ENCODE results near the gene ORC5. TPM values are rescaled to one million over a fixed set of nuclear protein-coding genes. Genes with fewer than 3 reads are reported as not detected.

ORC5 gene
- polyA plus RNA-seq, 1 donor (not counting 4 experiments of a cell fraction or from before 2014, with no cell fraction given), result 17.9 TPM

DNA sequence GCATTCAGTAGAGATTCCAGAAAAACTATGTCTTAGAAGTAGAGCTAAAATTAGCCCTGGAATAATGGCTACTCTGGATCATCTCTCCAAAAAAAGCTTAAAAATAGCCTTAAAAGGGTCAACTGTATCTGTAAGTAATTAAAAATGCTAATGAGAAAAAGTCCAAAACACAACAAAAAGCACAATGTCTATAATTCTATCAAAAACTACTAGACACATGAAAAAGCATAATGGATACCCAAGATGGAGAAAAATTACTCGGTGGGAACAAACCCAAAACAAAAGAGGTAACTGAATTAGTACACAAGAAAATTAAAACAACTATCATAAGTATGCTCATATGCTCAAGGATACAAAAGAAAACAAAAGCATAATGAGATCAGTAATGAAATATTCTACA is 15.4 kb downstream of the ORC5 start:
- Histone ChIP-seq H3K9me1 (ENCODE audit: control insufficient read depth, extremely low read depth, insufficient read depth, low read length) (no peaks in the 10 kb centered on the region), H3K4me2 (ENCODE audit: control insufficient read depth, extremely low read depth, insufficient read depth, low read depth, low read length) (no peak overlapping the region), H3K79me2 (ENCODE audit: control insufficient read depth, insufficient read depth, low read length) (no peaks in the 10 kb centered on the region), H3K36me3 (ENCODE audit: control insufficient read depth in 2 of 2, extremely low read depth in 1 of 2, insufficient read depth in 2 of 2, low read length in 2 of 2) (peaks cover 3 to 11% of the 10 kb centered on the region in 2 experiments), H2AFZ (ENCODE audit: control insufficient read depth, low read length) (no peak overlapping the region), H4K20me1 (ENCODE audit: control insufficient read depth, extremely low read depth, insufficient read depth, low read length) (no peaks in the 10 kb centered on the region), H3K9ac (ENCODE audit: control insufficient read depth, extremely low read depth, insufficient read depth, low read length) (no peak overlapping the region), H3K4me1 (ENCODE audit: control insufficient read depth, extremely low read depth, insufficient read depth, low read length) (no peaks in the 10 kb centered on the region), H3K27ac (ENCODE audit: control insufficient read depth, insufficient read depth, low read length) (no peak overlapping the region), H3K27me3 (ENCODE audit: control insufficient read depth, extremely low read depth, insufficient read depth, low read length) (no peaks in the 10 kb centered on the region), H3K9me3 (ENCODE audit: control insufficient read depth, low read depth, low read length) (no peaks in the 10 kb centered on the region), H3K4me3 (ENCODE audit: control insufficient read depth in 2 of 3, extremely low read depth in 1 of 3, insufficient read depth in 2 of 3, low read depth in 1 of 3, low read length in 3 of 3) (no peak overlapping the region)
- dilution Hi-C loops (cut with MboI; ENCODE audit: extremely low pct_ligation_motif_present, low sequenced_read_pairs), result no loop called here
- FAIRE-seq, result no peak
- no peak for DNase-seq (ENCODE audit: low read depth, low spot score)
- TF ChIP-seq, protein P1, sequence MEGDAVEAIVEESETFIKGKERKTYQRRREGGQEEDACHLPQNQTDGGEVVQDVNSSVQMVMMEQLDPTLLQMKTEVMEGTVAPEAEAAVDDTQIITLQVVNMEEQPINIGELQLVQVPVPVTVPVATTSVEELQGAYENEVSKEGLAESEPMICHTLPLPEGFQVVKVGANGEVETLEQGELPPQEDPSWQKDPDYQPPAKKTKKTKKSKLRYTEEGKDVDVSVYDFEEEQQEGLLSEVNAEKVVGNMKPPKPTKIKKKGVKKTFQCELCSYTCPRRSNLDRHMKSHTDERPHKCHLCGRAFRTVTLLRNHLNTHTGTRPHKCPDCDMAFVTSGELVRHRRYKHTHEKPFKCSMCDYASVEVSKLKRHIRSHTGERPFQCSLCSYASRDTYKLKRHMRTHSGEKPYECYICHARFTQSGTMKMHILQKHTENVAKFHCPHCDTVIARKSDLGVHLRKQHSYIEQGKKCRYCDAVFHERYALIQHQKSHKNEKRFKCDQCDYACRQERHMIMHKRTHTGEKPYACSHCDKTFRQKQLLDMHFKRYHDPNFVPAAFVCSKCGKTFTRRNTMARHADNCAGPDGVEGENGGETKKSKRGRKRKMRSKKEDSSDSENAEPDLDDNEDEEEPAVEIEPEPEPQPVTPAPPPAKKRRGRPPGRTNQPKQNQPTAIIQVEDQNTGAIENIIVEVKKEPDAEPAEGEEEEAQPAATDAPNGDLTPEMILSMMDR (optimal IDR thresholded peaks at IDR 0.05 in 1 of 3, IDR thresholded peaks at IDR 0.05 in 1 of 3, conservative IDR thresholded peaks at IDR 0.05 in 1 of 3; ENCODE audit: extremely low read depth in 1 of 3, insufficient read depth in 2 of 3, low read length in 3 of 3), result no peak
- no peak for TF ChIP-seq EZH2 (IDR thresholded peaks at IDR 0.05; ENCODE audit: low read length)

DNA sequence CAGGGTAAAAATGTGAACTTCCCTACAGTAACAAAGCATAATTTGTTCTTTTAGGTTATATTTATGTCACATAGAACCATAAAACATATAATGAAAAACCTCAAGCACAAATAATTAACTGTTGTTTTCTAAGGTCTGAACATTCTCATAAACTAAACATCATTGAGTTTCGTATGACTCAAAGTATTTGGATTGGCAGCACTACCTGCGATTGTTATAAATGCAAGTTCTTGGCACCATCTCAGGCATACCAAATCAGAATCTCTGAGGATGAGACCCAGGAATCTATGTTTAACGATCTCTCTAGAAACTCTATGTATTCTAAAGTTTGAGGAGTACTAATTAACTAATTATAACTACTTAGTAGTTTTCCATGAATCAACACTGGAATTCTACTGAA is 22.5 kb downstream of the ORC5 start:
- FAIRE-seq (no peak), DNase-seq (ENCODE audit: low read depth, low spot score) (no peak)
- Histone ChIP-seq H2AFZ (ENCODE audit: control insufficient read depth, low read length) (no peak overlapping the region), H3K27ac (ENCODE audit: control insufficient read depth, insufficient read depth, low read length) (no peak overlapping the region), H3K9ac (ENCODE audit: control insufficient read depth, extremely low read depth, insufficient read depth, low read length) (no peak overlapping the region), H3K4me2 (ENCODE audit: control insufficient read depth, extremely low read depth, insufficient read depth, low read depth, low read length) (no peak overlapping the region), H3K4me3 (ENCODE audit: control insufficient read depth in 2 of 3, extremely low read depth in 1 of 3, insufficient read depth in 2 of 3, low read depth in 1 of 3, low read length in 3 of 3) (no peak overlapping the region), H3K9me3 (ENCODE audit: control insufficient read depth, low read depth, low read length) (no peaks in the 10 kb centered on the region), H4K20me1 (ENCODE audit: control insufficient read depth, extremely low read depth, insufficient read depth, low read length) (no peaks in the 10 kb centered on the region), H3K9me1 (ENCODE audit: control insufficient read depth, extremely low read depth, insufficient read depth, low read length) (no peaks in the 10 kb centered on the region), H3K79me2 (ENCODE audit: control insufficient read depth, insufficient read depth, low read length) (no peaks in the 10 kb centered on the region), H3K36me3 (ENCODE audit: control insufficient read depth in 2 of 2, extremely low read depth in 1 of 2, insufficient read depth in 2 of 2, low read length in 2 of 2) (peaks cover 6% of the 10 kb centered on the region in 2 experiments), H3K27me3 (ENCODE audit: control insufficient read depth, extremely low read depth, insufficient read depth, low read length) (no peaks in the 10 kb centered on the region), H3K4me1 (ENCODE audit: control insufficient read depth, extremely low read depth, insufficient read depth, low read length) (no peaks in the 10 kb centered on the region)
- dilution Hi-C loops (cut with MboI; ENCODE audit: extremely low pct_ligation_motif_present, low sequenced_read_pairs), result no loop called here
- TF ChIP-seq EZH2 (IDR thresholded peaks at IDR 0.05; ENCODE audit: low read length), result no peak
- TF ChIP-seq, protein P1 (optimal IDR thresholded peaks at IDR 0.05 in 1 of 3, IDR thresholded peaks at IDR 0.05 in 1 of 3, conservative IDR thresholded peaks at IDR 0.05 in 1 of 3; ENCODE audit: extremely low read depth in 1 of 3, insufficient read depth in 2 of 3, low read length in 3 of 3), result no peak

Measured in keratinocyte (primary cell).